ACC112 (cell line): Measurements from ENCODE around the gene MTA3.
"Not testable (repeated sequence)": the region's sequence is repeated elsewhere in the genome, so short reads cannot be mapped to it uniquely, and the experiment has no call there.

Source experiments
- H2AFZ ChIP-seq: fragments of 200-600 bp; sonication (generic); one replicate; pipeline ENCODE4 v1.6.0; 2017; ENCODE audit warnings: antibody characterized with exemption, low read length; ENCODE audit not compliant: unreplicated experiment
- H3K27ac ChIP-seq: fragments of 200-600 bp; sonication (generic); 2 replicates; pipeline ENCODE4 v1.5.1; 2014; ENCODE audit warnings: low read depth, mild to moderate bottlenecking, antibody characterized with exemption, low read length, moderate library complexity
- H3K27me3 ChIP-seq: fragments of 200-600 bp; sonication (generic); 2 replicates; pipeline ENCODE4 v1.6.1; 2014; ENCODE audit warnings: mild to moderate bottlenecking, antibody characterized with exemption, low read length, moderate library complexity, mixed read lengths; ENCODE audit not compliant: insufficient read depth
- H3K36me3 ChIP-seq: fragments of 200-600 bp; sonication (generic); 2 replicates; pipeline ENCODE4 v1.6.1; 2016; ENCODE audit warnings: mild to moderate bottlenecking, antibody characterized with exemption, low read length, moderate library complexity, mixed read lengths; ENCODE audit not compliant: insufficient read depth
- H3K4me1 ChIP-seq: fragments of 200-600 bp; sonication (generic); one replicate; pipeline ENCODE4 v1.6.1; 2016; ENCODE audit warnings: low read length, mixed read lengths; ENCODE audit not compliant: insufficient read depth, unreplicated experiment, control insufficient read depth
- H3K4me3 ChIP-seq: fragments of 200-600 bp; sonication (generic); 2 replicates; pipeline ENCODE4 v1.5.1; 2014; ENCODE audit warnings: mild to moderate bottlenecking, low read depth, low read length
- H3K79me2 ChIP-seq: fragments of 200-600 bp; sonication (generic); one replicate; pipeline ENCODE4 v1.6.0; 2016; ENCODE audit warnings: low read length; ENCODE audit not compliant: control insufficient read depth, unreplicated experiment, insufficient read depth

The MTA3 gene

DNA sequence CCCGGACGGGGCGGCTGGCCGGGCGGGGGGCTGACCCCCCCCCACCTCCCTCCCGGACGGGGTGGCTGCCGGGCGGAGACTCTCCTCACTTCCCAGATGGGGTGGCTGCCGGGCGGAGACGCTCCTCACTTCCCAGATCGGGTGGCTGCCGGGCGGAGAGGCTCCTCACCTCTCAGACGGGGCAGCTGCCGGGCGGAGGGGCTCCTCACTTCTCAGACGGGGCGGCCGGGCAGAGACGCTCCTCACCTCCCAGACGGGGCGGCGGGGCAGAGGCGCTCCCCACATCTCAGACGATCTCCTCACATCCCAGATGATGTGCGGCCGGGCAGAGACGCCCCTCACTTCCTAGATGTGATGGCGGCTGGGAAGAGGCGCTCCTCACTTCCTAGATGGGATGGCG is 37.7 kb downstream of the MTA3 start:
- not testable (repeated sequence) for H2AFZ ChIP-seq, H3K36me3 ChIP-seq, H3K27me3 ChIP-seq, H3K4me3 ChIP-seq, H3K4me1 ChIP-seq, H3K27ac ChIP-seq
- peaks cover 16% of the 10 kb centered on the region for H3K79me2 ChIP-seq

DNA sequence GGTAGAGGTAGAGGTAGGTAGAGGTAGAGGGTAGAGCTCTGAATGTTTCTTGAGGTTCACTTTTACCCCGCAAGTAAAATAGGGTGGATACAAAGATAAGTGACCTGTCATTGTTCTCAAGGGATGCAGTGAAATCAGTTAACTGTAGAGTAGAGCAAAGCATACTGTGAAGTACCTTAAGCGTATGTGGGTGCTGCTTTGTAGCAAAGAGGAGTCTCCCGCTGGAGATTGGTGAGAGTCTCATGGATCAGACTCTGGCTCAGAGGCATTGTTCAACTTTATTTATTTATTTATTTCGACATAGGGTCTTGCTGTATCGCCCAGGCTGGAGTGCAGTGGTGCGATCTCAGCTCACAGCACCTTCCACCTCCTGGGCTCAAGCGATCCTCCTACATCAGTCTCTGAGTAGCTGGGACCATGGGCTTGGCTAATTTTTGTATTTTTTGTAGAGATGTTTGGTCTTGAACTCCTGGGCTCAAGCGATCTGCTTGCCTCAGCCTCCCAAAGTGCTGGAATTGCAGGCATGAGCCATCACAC is 38.7 kb downstream of the MTA3 start:
- no peaks in the 10 kb centered on the region for H3K27me3 ChIP-seq
- no peak overlapping the region for H3K4me3 ChIP-seq
- no peaks in the 10 kb centered on the region for H3K4me1 ChIP-seq
- no peak overlapping the region for H2AFZ ChIP-seq
- H3K79me2 ChIP-seq, result peaks cover 14% of the 10 kb centered on the region
- no peak overlapping the region for H3K27ac ChIP-seq
- H3K36me3 ChIP-seq, result peaks cover 4% of the 10 kb centered on the region

DNA sequence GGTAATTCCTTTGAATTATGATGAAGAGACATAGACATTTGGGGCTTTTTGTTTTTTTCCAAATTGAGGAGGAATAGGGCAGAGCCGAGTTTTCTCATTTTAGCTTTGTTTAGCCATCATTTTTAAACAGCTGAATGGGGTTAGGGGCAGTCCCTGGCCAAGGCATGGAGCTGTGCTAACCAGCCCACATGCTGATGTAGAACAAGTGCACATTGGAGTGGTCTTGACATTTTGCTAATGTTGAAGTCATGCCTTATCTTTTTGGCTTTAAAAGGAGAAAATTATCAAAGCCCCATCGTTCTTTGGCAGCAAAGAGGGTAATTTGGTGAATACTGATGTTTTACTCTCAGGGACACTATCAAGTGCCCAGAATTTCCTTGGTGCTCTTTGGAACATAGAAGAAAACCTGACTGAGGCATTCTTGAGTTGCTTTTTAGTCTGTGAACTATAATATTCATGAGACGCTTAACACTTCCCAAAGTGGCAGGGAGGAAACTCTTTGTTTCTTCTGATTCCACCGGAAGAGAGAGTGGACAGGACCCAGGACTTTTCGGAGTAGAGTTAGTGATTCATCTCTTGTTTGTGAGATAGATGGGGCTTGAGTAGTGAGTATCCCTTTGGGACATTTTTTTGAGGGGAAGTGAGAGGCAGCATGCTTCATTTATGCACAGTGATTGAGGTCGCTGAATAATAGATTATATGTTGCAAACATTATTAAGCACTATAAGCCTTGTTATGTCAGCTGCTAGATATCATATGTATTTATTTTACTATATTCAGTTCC is 45.0 kb downstream of the MTA3 start:
- H3K4me1 ChIP-seq, result peaks cover 34% of the 10 kb centered on the region
- no peaks in the 10 kb centered on the region for H3K27me3 ChIP-seq
- H3K79me2 ChIP-seq, result peaks cover 3% of the 10 kb centered on the region
- H2AFZ ChIP-seq, result no peak overlapping the region
- peaks cover 4% of the 10 kb centered on the region; the same call in 1 of the 2 replicates for H3K36me3 ChIP-seq
- H3K27ac ChIP-seq, result peak overlapping the region; percentile 56
- peak overlapping the region; percentile 1; the same call in 1 of the 2 replicates for H3K4me3 ChIP-seq

DNA sequence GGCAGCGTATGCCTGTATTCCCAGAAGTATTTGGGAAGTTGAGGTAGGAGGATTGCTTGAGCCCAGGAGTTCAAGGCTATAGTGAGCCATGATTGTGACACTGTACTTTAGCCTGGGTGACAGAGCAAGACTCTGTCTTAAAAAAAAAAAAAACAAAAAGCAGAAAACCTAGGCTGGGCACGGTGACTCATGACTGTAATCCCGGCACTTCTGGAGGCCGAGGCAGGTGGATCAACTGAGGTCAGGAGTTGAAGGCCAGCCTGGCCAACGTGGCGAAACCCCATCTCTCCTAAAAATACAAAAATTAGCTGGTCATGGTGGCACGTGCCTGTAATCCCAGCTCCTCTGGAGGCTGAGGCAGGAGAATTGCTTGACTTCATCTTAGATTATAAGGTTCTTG is 46.4 kb downstream of the MTA3 start:
- H3K4me3 ChIP-seq, result no peak overlapping the region
- H3K27me3 ChIP-seq, result no peaks in the 10 kb centered on the region
- H3K79me2 ChIP-seq, result peaks cover 3% of the 10 kb centered on the region
- H2AFZ ChIP-seq, result no peak overlapping the region
- peaks cover 47% of the 10 kb centered on the region for H3K4me1 ChIP-seq
- H3K27ac ChIP-seq, result no peak overlapping the region
- H3K36me3 ChIP-seq, result peaks cover 4% of the 10 kb centered on the region; the same call in 1 of the 2 replicates

DNA sequence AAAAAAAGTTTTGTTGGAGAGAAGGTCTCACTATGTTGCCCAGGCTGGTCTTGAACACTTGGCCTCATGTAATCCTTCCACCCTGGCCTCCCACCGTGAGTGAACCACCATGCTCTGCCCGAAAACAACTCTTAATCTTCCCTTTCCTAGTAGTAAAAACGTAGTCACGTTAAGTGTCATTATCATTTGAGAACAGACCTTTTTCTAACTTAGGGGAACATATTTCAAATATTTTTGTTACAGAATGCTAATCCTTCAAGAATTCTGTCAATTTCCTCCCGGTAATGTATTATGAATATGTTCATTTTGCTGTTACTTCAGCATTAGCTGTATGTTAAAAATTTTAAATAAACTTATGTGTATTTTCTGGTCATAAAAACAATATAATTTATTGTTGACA is 49.7 kb downstream of the MTA3 start:
- H2AFZ ChIP-seq, result no peak overlapping the region
- no peaks in the 10 kb centered on the region for H3K27me3 ChIP-seq
- peak overlapping the region; percentile 79 for H3K27ac ChIP-seq
- 0 out of 2 replicates have a peak, but pooled peaks cover 5% of the 10 kb centered on the region for H3K36me3 ChIP-seq
- peak overlapping the region; percentile 9; the same call in 1 of the 2 replicates for H3K4me3 ChIP-seq
- peaks cover 1% of the 10 kb centered on the region for H3K79me2 ChIP-seq
- peaks cover 45% of the 10 kb centered on the region for H3K4me1 ChIP-seq

DNA sequence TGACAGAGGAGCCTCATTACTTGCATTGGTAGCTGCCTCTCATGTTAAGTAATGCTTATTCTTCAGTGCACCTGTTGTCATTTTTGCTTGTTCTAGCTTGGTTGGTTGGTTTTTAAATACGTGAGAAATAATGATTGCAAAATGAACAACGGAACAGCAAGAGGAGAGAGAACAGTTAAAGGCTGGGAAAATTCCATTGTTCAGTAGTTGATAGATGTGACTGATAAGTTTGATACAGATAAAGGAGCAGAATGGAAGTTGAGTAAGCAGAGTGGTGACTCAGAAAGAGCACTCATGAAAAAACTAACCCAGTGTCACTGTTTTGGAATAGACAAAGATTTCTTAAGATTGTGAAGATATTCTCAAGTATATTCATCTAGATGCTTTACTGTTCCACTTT is 50.5 kb downstream of the MTA3 start:
- Histone ChIP-seq H3K79me2 (peaks cover 3% of the 10 kb centered on the region), H3K27ac (peak overlapping the region; percentile 79), H2AFZ (no peak overlapping the region), H3K4me1 (peaks cover 36% of the 10 kb centered on the region), H3K27me3 (no peaks in the 10 kb centered on the region), H3K36me3 (0 out of 2 replicates have a peak, but pooled peaks cover 5% of the 10 kb centered on the region), H3K4me3 (no peak overlapping the region)

DNA sequence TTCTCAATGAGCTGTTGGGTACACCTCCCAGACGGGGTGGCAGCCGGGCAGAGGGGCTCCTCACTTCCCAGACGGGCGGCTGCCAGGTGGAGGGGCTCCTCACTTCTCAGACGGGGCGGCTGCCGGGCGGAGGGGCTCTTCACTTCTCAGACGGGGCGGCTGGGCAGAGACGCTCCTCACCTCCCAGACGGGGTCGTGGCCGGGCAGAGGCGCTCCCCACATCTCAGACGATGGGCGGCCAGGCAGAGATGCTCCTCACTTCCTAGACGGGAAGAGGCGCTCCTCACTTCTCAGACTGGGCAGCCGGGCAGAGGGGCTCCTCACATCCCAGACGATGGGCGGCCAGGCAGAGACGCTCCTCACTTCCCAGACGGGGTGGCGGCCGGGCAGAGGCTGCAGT is 53.2 kb downstream of the MTA3 start:
- H3K36me3 ChIP-seq, H3K27ac ChIP-seq, H3K4me3 ChIP-seq, H3K79me2 ChIP-seq, H2AFZ ChIP-seq, H3K27me3 ChIP-seq: not testable (repeated sequence)
- H3K4me1 ChIP-seq, result peaks cover 25% of the 10 kb centered on the region

DNA sequence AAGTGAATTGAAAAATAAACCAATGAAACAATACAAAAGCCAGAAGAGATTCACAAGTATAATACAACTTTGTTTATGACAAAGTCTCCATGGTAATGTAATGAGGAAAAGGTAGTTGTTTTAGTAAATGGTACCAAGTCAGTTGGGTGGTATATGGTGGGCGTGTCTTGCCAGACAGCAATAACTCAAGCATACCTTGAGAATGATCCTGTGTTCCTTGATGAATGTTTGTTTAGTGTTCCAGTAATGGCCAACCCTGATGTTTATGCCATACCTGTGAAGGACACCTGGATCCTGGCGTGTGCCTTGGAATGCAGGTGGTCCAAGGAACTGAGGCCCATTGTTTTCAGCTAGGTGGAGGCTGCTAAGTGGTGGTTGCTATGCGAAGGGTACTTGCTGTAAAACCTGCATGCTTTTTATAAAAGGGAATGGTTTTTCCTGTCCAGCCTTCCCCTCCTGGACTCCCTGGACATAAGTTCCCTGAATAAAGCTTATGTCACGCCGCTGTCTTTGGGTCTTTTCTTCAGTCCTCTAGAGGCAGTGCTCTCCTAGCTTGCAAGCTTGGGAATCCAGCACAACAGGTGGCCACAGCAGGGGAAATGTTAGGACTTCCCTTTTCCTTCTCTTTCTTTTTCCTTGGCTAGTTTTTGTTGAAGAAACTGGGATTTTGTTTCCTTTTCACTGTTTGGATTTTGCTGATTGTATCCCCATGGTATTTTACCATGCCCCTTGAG is 54.7 kb downstream of the MTA3 start:
- no peak overlapping the region for H3K27ac ChIP-seq
- no peak overlapping the region for H3K4me3 ChIP-seq
- H3K36me3 ChIP-seq, result 0 out of 2 replicates have a peak, but pooled peaks cover 5% of the 10 kb centered on the region
- no peak overlapping the region for H2AFZ ChIP-seq
- H3K4me1 ChIP-seq, result peaks cover 17% of the 10 kb centered on the region
- H3K27me3 ChIP-seq, result no peaks in the 10 kb centered on the region
- peaks cover 3% of the 10 kb centered on the region for H3K79me2 ChIP-seq

DNA sequence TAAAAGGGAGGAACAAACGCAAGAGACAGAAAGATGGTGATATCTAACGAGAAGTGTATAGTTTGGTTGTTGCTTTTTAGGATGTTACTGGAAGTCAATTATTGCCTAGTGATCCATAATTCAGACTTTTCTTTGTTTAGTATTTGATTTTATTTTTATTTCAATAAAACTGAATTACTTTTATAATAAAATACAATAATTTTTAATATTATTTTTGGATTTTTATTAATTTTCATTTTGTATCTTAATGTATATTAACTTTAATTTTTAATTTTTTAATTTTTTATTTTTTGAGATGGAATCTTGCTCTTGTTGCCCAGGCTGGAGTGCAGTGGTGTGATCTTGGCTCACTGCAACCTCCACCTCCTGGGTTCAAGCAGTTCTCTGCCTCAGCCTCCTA is 55.6 kb downstream of the MTA3 start:
- H3K27me3 ChIP-seq, result no peaks in the 10 kb centered on the region
- H3K27ac ChIP-seq, result no peak overlapping the region
- peaks cover 3% of the 10 kb centered on the region for H3K79me2 ChIP-seq
- H2AFZ ChIP-seq, result no peak overlapping the region
- H3K4me3 ChIP-seq, result no peak overlapping the region
- H3K4me1 ChIP-seq, result peaks cover 8% of the 10 kb centered on the region
- H3K36me3 ChIP-seq, result 0 out of 2 replicates have a peak, but pooled peaks cover 5% of the 10 kb centered on the region

DNA sequence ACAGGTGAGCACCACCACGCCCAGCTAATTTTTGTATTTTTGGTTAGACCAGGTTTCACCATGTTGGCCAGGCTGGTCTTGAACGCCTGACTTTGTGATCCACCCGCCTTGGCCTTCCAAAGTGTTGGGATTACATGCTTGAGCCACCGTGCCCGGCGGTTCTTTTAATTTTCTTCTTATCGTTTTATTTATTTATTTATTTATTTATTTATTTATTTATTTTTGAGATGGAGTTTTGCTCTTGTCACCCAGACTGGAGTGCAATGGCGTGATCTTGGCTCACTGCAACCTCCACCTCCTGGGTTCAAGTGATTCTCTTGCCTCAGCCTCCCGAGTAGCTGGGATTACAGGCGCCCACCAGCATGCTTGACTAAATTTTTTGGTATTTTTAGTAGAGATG is 59.6 kb downstream of the MTA3 start:
- H3K4me3 ChIP-seq, H3K4me1 ChIP-seq, H3K27ac ChIP-seq, H3K36me3 ChIP-seq, H3K27me3 ChIP-seq, H3K79me2 ChIP-seq, H2AFZ ChIP-seq: not testable (repeated sequence)
